HepG2 (cell line): ENCODE results near the gene RAE1. TPM values are rescaled to one million over a fixed set of nuclear protein-coding genes. Genes with fewer than 3 reads are reported as not detected.

Source experiments
- ATAC-seq: fragments of 200-7000 bp; cut with Tn5 transposase; 3 replicates; pipeline ENCODE4 v1.9.1; 2020; ENCODE audit warnings: mild to moderate bottlenecking, moderate library complexity
- BruUV-seq: library from RNA; stranded (reverse); fragments of 400-500 nt; replicated peaks from 2 replicates; lab custom pipeline; 2021; lab: Mats Ljungman, UMichigan
- CTCF ChIA-PET: fragments of 300-600 bp; formaldehyde crosslinking; extraction: SDS; loops from one replicate; lab custom pipeline; 2021; ENCODE audit warnings: low total read pairs, inconsistent platforms, low intra/inter-chr PET ratio; lab: Yijun Ruan, JAX
- POLR2A ChIA-PET: fragments of 350-600 bp; sonication (Branson Sonifier 250); formaldehyde crosslinking; loops from one replicate; lab custom pipeline; 2020; ENCODE audit warnings: antibody characterized with exemption, inconsistent platforms; lab: Yijun Ruan, JAX
- DNase-seq: peaks from one replicate; pipeline ENCODE4 v3.0.0-alpha.2; 2015; ENCODE audit warnings: low spot score
- FAIRE-seq: peaks from 3 replicates; lab custom pipeline; 2011; peaks lifted over from hg19 to GRCh38; lab: Jason Lieb, UNC
- H2AFZ ChIP-seq: one replicate; pipeline ENCODE4 v1.6.1; 2011; ENCODE audit warnings: low read length, inconsistent platforms
- H3K27ac ChIP-seq: fragments of 300-600 bp; 3 replicates; pipeline ENCODE4 v1.8.0; 2011; ENCODE audit warnings: mixed run types, mild to moderate bottlenecking, mixed read lengths, low read length, inconsistent platforms; ENCODE audit not compliant: insufficient read depth; ENCODE audit errors: extremely low read length
- H3K27me3 ChIP-seq, 2 experiments: fragments of 200-600 bp in 1 of 2; 2 replicates in 1 of 2; 3 replicates in 1 of 2; pipeline versions ENCODE4 v1.6.0 to v1.8.0; 2011; ENCODE audit warnings: low read length in 2 of 2, mild to moderate bottlenecking in 2 of 2, moderate library complexity in 2 of 2, inconsistent platforms in 1 of 2; ENCODE audit not compliant: insufficient read depth in 2 of 2, control insufficient read depth in 1 of 2
- H3K36me3 ChIP-seq, 2 experiments: fragments of 200-600 bp in 1 of 2; replicated peaks in 1 of 2; 2 replicates in 1 of 2; 3 replicates in 1 of 2; pipeline versions ENCODE4 v1.5.1 to v1.8.0; 2011; ENCODE audit warnings: low read length in 2 of 2, inconsistent platforms in 1 of 2; ENCODE audit not compliant: insufficient read depth in 2 of 2, control insufficient read depth in 1 of 2
- H3K4me1 ChIP-seq: 2 replicates; pipeline ENCODE4 v1.5.1; 2012; ENCODE audit warnings: low read length, inconsistent platforms; ENCODE audit not compliant: insufficient read depth
- H3K4me2 ChIP-seq: 2 replicates; pipeline ENCODE4 v1.6.0; 2011; ENCODE audit warnings: low read depth, low read length, inconsistent platforms
- H3K4me3 ChIP-seq, 3 experiments: fragments of 200-600 bp in 1 of 3; sonication (generic), shearing (Covaris generic) in 1 of 3; replicated peaks in 1 of 3; 2 replicates each; pipeline ENCODE4 v1.5.1; 2011 to 2016; ENCODE audit warnings: low read length in 3 of 3, inconsistent platforms in 2 of 3, low read depth in 2 of 3, mild to moderate bottlenecking in 2 of 3, control low read depth in 1 of 3, mixed read lengths in 1 of 3; ENCODE audit not compliant: insufficient read depth in 1 of 3
- H3K79me2 ChIP-seq: one replicate; pipeline ENCODE4 v1.6.1; 2011; ENCODE audit warnings: low read length, inconsistent platforms; ENCODE audit not compliant: insufficient read depth
- H3K9ac ChIP-seq: 2 replicates; pipeline ENCODE4 v1.6.0; 2011; ENCODE audit warnings: mild to moderate bottlenecking, low read depth, low read length, inconsistent platforms; ENCODE audit not compliant: insufficient read depth
- H3K9me3 ChIP-seq: 2 replicates; pipeline ENCODE4 v1.5.1; 2012; ENCODE audit warnings: mild to moderate bottlenecking, low read length
- H4K20me1 ChIP-seq: 2 replicates; pipeline ENCODE4 v1.6.0; 2011; ENCODE audit warnings: inconsistent platforms, mild to moderate bottlenecking, low read length, moderate library complexity; ENCODE audit not compliant: insufficient read depth
- ATRX ChIP-seq: sonication (generic); formaldehyde crosslinking; IDR thresholded peaks from 2 replicates; pipeline ENCODE4 v1.4.0; 2020; ENCODE audit warnings: missing genetic modification reagents, borderline replicate concordance
- ELF3 ChIP-seq: IDR thresholded peaks from 2 replicates; pipeline ENCODE4 v1.6.1; 2016; ENCODE audit warnings: missing genetic modification reagents, missing compliant biosample characterization
- ISX ChIP-seq: sonication (generic); formaldehyde crosslinking; conservative IDR thresholded peaks from 2 replicates; pipeline ENCODE4 v1.5.0; 2020; ENCODE audit warnings: missing genetic modification reagents
- PAF1 ChIP-seq: IDR thresholded peaks from 2 replicates; pipeline ENCODE4 v1.6.1; 2016; ENCODE audit warnings: missing genetic modification reagents, missing compliant biosample characterization
- ZFX ChIP-seq: sonication (generic); formaldehyde crosslinking; IDR thresholded peaks from 2 replicates; pipeline ENCODE4 v1.4.0; 2020; ENCODE audit warnings: mild to moderate bottlenecking, low read depth, missing genetic modification reagents, moderate library complexity
- ZNF225 ChIP-seq: sonication (generic); formaldehyde crosslinking; IDR thresholded peaks from 2 replicates; pipeline ENCODE4 v1.4.0; 2020; ENCODE audit warnings: mild to moderate bottlenecking, missing genetic modification reagents
- ZNF232 ChIP-seq: sonication (generic); formaldehyde crosslinking; IDR thresholded peaks from 2 replicates; pipeline ENCODE4 v1.4.0; 2020; ENCODE audit warnings: missing genetic modification reagents, borderline replicate concordance
- ZNF629 ChIP-seq: sonication (generic); formaldehyde crosslinking; conservative IDR thresholded peaks from 2 replicates; pipeline ENCODE4 v1.5.0; 2020; ENCODE audit warnings: missing genetic modification reagents
- ZNF75D ChIP-seq: sonication (generic); formaldehyde crosslinking; IDR thresholded peaks from 2 replicates; pipeline ENCODE4 v1.8.1; 2023; ENCODE audit warnings: missing genetic modification reagents, mild to moderate bottlenecking, borderline replicate concordance
- ZNF782 ChIP-seq: sonication (generic); formaldehyde crosslinking; IDR thresholded peaks from 2 replicates; pipeline ENCODE4 v1.4.0; 2020; ENCODE audit warnings: missing genetic modification reagents, mild to moderate bottlenecking, borderline replicate concordance
- WGBS: methylation state at CpG from one replicate; pipeline ENCODE4 v1.1.6; 2017; ENCODE audit warnings: low lambda C conversion rate; 5-methylcytosine and 5-hydroxymethylcytosine counted together
- in situ Hi-C: cut with HindIII; loops from 2 replicates; pipeline ENCODE4 v1.10.0; 2017; ENCODE audit warnings: low pct_unique_long_range_greater_than_20kb; ENCODE audit not compliant: extremely low pct_ligation_motif_present
- intact Hi-C: fragments of 100-400 bp; cut with micrococcal nuclease; formaldehyde crosslinking; loops from one replicate; pipeline ENCODE4 v1.10.0; 2022; ENCODE audit not compliant: unreplicated experiment
- polyA plus RNA-seq, 8 experiments: library from polyadenylated mRNA; depleted of rRNA in 3 of 8; stranded (reverse) in 7 of 8; unstranded in 1 of 8; fragments of >200 nt; fragmentation: Illumina TruSeq in 4 of 8; extraction: Trizol in 4 of 8; gene quantifications; 2 replicates each; pipeline versions ENCODE4 v1.2.1 to v1.2.3, GENCODE V29; 2011 to 2016; ENCODE audit warnings: low read depth in 4 of 8, missing spikeins in 1 of 8, mixed read lengths in 1 of 8; ENCODE audit not compliant: insufficient read depth in 1 of 8
- total RNA-seq, 5 experiments: library from RNA; depleted of rRNA; stranded (reverse); fragments of >200 nt; fragmentation: Illumina TruSeq; extraction: Trizol; gene quantifications; 2 replicates each; pipeline ENCODE4 v1.2.3, GENCODE V29; 2016; ENCODE audit warnings: low read depth in 1 of 5
- TF ChIP-seq, protein P1 (sequence below): sonication (generic); formaldehyde crosslinking; IDR thresholded peaks from 2 replicates; pipeline ENCODE4 v1.4.0; 2020; ENCODE audit warnings: missing genetic modification reagents
- TF ChIP-seq, protein P2 (sequence below): sonication (generic); formaldehyde crosslinking; IDR thresholded peaks from 2 replicates; pipeline ENCODE4 v1.8.1; 2023; ENCODE audit warnings: mild to moderate bottlenecking, moderate library complexity, missing genetic modification reagents
- TF ChIP-seq, protein P3 (sequence below): conservative IDR thresholded peaks from 2 replicates; pipeline ENCODE4 v1.6.1; 2018; ENCODE audit warnings: missing genetic modification reagents

The RAE1 gene
- total and polyA plus RNA-seq, 2 of the 13 experiments (the other 11 are each of a cell fraction or from before 2014, with no cell fraction given), result 36.1 to 72.9 TPM

DNA sequence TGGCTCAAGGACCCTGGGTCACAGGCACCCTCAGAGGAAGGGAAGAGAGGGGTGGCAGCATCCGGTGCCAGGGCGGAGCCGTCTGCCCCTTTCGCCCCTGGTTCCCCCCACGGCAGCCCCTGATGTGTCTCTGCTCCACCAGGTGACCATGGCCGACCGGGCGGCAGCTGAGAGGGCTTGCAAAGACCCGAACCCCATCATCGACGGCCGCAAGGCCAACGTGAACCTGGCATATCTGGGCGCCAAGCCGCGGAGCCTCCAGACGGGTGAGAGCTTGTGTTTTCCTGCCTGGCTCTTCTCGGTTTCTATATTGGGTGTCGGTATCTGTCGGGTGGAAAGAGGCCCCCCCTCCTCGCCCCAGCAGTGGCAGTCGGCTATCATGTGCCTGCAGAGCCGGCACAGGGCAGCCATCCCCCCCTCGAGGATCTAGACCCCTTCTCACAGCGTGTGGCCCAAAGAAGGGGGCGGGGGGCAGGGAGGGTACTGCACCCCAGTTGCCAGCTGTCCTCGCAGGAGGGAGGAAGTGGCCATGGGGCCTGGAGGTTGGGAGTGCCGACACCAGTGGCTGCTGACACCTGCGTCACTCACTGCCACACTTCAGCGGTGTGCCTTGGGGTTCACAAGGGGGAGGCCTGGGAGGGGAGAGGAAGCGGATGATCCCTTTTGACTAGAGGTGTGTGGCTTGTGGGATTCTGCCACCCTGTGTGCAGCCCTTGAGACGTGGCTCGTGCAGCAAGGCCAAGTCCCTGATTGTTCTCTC is 41.6 kb downstream of the RAE1 start (continued):
- TF ChIP-seq, protein P1, sequence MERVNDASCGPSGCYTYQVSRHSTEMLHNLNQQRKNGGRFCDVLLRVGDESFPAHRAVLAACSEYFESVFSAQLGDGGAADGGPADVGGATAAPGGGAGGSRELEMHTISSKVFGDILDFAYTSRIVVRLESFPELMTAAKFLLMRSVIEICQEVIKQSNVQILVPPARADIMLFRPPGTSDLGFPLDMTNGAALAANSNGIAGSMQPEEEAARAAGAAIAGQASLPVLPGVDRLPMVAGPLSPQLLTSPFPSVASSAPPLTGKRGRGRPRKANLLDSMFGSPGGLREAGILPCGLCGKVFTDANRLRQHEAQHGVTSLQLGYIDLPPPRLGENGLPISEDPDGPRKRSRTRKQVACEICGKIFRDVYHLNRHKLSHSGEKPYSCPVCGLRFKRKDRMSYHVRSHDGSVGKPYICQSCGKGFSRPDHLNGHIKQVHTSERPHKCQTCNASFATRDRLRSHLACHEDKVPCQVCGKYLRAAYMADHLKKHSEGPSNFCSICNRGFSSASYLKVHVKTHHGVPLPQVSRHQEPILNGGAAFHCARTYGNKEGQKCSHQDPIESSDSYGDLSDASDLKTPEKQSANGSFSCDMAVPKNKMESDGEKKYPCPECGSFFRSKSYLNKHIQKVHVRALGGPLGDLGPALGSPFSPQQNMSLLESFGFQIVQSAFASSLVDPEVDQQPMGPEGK (CRISPR knock-in tag), result peak; percentile 18; the same call in 1 of the 2 replicates

DNA sequence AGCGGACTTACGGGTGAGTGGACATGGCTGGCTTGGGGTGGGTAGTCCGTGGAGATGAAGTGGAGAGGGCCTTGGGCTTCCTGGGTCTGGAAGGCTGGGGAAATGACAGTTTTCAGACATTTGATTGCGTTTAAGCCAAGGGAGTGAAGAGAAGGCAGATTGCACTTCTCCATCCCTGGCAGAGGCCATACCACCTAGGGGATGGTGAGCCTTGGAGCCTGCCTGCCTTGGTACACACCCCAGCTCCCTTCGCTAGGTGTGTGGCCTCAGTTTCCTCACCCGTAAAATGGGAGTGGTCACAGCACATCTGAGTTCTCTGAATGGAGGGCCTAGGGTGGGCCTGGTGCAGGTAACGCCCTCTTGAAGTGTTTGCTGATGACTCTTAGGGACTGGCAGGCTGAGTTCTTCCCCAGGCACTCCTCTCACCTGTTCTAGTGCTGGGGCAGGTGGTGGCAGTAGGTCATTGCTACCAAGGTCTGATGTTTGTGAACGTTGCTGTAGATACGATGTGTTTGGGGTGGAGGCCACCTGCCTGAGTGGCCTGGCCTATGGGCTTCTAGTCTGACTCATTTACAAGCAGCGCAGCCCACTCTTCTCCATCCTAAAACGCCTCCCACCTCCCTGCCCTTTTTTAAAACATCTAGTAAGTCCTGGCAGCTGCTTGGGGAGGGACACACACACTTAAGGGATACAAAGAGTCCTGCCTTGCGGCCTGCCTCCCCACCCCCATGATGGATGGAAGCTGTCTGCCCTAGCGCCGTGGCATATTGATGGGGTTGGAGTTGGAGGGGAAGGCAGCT is 42.5 kb downstream of the RAE1 start:
- peak overlapping the region; percentile 95 for H3K4me2 ChIP-seq
- peaks cover 9 to 41% of the 10 kb centered on the region in 2 experiments for H3K36me3 ChIP-seq
- no peaks in the 10 kb centered on the region for H3K27me3 ChIP-seq
- H3K4me1 ChIP-seq, result peaks cover 37% of the 10 kb centered on the region
- WGBS, result 96% methylated on average over 14 of the region's 14 CpGs
- H4K20me1 ChIP-seq, result no peaks in the 10 kb centered on the region; the same call in 1 of the 2 replicates
- CTCF ChIA-PET, result no interaction called here
- POLR2A ChIA-PET, result interaction anchor here (1.3 kb wide), 1 partner anchor 19 kb away, joined by 3 read pairs; no protein-coding TSS in a partner anchor
- H3K4me3 ChIP-seq, result peak overlapping the region in 1 of 3 experiments; percentile 97; a peak in 1 of 6 replicates
- 0 out of 2 replicates have a peak, but pooled peaks have one; percentile 16 for TF ChIP-seq ZFX (CRISPR knock-in tag)
- TF ChIP-seq, protein P2, sequence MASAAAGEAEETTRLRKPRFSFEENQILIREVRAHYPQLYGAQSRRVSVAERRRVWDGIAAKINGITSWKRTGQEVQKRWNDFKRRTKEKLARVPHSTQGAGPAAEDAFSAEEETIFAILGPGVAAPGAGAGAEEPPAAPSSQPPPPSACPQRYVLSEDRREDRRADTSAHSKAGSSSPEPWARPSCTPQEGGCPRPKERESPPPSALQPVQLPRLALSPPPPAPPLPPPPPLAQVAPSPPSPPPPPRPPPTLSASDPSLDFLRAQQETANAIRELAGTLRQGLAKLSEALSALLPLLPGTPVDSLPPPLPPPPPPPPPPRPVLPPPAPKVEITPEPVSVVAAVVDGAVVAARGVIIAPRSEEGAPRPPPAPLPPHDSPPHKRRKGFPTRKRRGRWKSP (CRISPR knock-in tag), result no peak
- no peak for TF ChIP-seq ZNF232 (CRISPR knock-in tag)
- no peak for TF ChIP-seq PAF1 (CRISPR knock-in tag)
- no peak for TF ChIP-seq ELF3 (CRISPR knock-in tag)
- TF ChIP-seq ZNF225 (CRISPR knock-in tag), result 0 out of 2 replicates have a peak, but pooled peaks have one; percentile 34
- TF ChIP-seq ATRX (CRISPR knock-in tag), result no peak
- 0 out of 2 replicates have a peak, but pooled peaks have one; percentile 36 for TF ChIP-seq ZNF782 (CRISPR knock-in tag)
- TF ChIP-seq ISX (CRISPR knock-in tag), result no peak
- TF ChIP-seq ZNF75D (CRISPR knock-in tag), result 0 out of 2 replicates have a peak, but pooled peaks have one; percentile 65
- peak; percentile 40; the same call in 1 of the 2 replicates for TF ChIP-seq ZNF629
- TF ChIP-seq, protein P3, sequence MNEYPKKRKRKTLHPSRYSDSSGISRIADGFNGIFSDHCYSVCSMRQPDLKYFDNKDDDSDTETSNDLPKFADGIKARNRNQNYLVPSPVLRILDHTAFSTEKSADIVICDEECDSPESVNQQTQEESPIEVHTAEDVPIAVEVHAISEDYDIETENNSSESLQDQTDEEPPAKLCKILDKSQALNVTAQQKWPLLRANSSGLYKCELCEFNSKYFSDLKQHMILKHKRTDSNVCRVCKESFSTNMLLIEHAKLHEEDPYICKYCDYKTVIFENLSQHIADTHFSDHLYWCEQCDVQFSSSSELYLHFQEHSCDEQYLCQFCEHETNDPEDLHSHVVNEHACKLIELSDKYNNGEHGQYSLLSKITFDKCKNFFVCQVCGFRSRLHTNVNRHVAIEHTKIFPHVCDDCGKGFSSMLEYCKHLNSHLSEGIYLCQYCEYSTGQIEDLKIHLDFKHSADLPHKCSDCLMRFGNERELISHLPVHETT, result no peak
- no peak for FAIRE-seq
- H3K27ac ChIP-seq, result no peak overlapping the region
- no peak for ATAC-seq
- no peak for DNase-seq
- BruUV-seq, result no TSS peak
- intact Hi-C loops (no loop called here), in situ Hi-C loops (loop anchor here (25.0 kb wide), 1 partner anchor 819 kb away; no protein-coding TSS in a partner anchor)
- H3K9ac ChIP-seq, result peak overlapping the region; percentile 72; the same call in 1 of the 2 replicates
- H3K79me2 ChIP-seq, result peaks cover 12% of the 10 kb centered on the region
- H3K9me3 ChIP-seq, result no peaks in the 10 kb centered on the region
- no peak overlapping the region for H2AFZ ChIP-seq
